GM10248 (cell line): Measurements from ENCODE around the gene ACYP2.

ENCODE experiments used
- CTCF ChIA-PET: fragments of 300-600 bp; sonication (Branson Sonifier 250); formaldehyde crosslinking; extraction: SDS; loops from one replicate; lab custom pipeline; 2021; ENCODE audit warnings: antibody characterized with exemption; lab: Yijun Ruan, JAX
- POLR2A ChIA-PET: fragments of 350-650 bp; sonication (Branson Sonifier 250); formaldehyde crosslinking; extraction: SDS; loops from one replicate; lab custom pipeline; 2020; ENCODE audit warnings: antibody characterized with exemption; lab: Yijun Ruan, JAX
- DNase-seq: peaks from one replicate; pipeline ENCODE4 v3.0.0; 2012; ENCODE audit errors: extremely low spot score
- CTCF ChIP-seq: IDR thresholded peaks from 2 replicates; pipeline ENCODE4 v1.5.1; 2012; ENCODE audit warnings: mild to moderate bottlenecking, low read depth; ENCODE audit errors: extremely low read depth, missing control alignments, control extremely low read depth

ACYP2 gene

GRCh38 chr2:54330162-54330925 lies 214.9 kb downstream of the ACYP2 start:
- ChIA-PET POLR2A (no interaction called here), CTCF (interaction anchor here (3.5 kb wide), 1 partner anchor 12 kb away, joined by 12 read pairs; no protein-coding TSS in a partner anchor)
- TF ChIP-seq CTCF: no peak
- DNase-seq: peak; percentile 94

- DNase-seq: peak; percentile 22
- CTCF ChIA-PET: interaction anchor here (3.5 kb wide), 1 partner anchor 11 kb away, joined by 12 read pairs; no protein-coding TSS in a partner anchor
- POLR2A ChIA-PET: no interaction called here
- TF ChIP-seq CTCF: no peak
These were observed 215.8 kb downstream of the ACYP2 start for GRCh38 chr2:54330926-54331835.

GRCh38 chr2:54332386-54332785 lies 217.0 kb downstream of the ACYP2 start:
- TF ChIP-seq CTCF: no peak
- CTCF ChIA-PET: interaction anchor here (3.5 kb wide), 1 partner anchor 10 kb away, joined by 12 read pairs; no protein-coding TSS in a partner anchor
- POLR2A ChIA-PET: no interaction called here
- DNase-seq: no peak

GRCh38 chr2:54336136-54336976 lies 220.9 kb downstream of the ACYP2 start:
- no peak for TF ChIP-seq CTCF
- POLR2A ChIA-PET: no interaction called here
- CTCF ChIA-PET: interaction anchor here (1.0 to 2.2 kb wide), 6 partner anchors 10 to 131 kb away, joined by 3 to 6 read pairs (median 5); no protein-coding TSS in a partner anchor
- DNase-seq: no peak

- DNase-seq: no peak
- POLR2A ChIA-PET: no interaction called here
- CTCF ChIA-PET: interaction anchor here (1.3 to 2.2 kb wide), 4 partner anchors 10 to 132 kb away, joined by 3 to 6 read pairs (median 6); no protein-coding TSS in a partner anchor
- no peak for TF ChIP-seq CTCF
These were observed 221.5 kb downstream of the ACYP2 start for GRCh38 chr2:54336977-54337255.
